ENCODE results near the gene HCN4.
"Not testable (repeated sequence)": the region's sequence is repeated elsewhere in the genome, so short reads cannot be mapped to it uniquely, and the experiment has no call there.

HCN4 gene

GRCh38 chr15:73368301-73369136, at the start of gene HCN4:
Gene HCN4, minus strand, starts transcription at chr15:73368958. Its CDS starts 688 bp downstream, at chr15:73368270.
- no peak for DNase-seq

GRCh38 chr15:73414876-73415275, 46.1 kb upstream of the HCN4 start:
- DNase-seq: no peak

GRCh38 chr15:73403171-73403570, 34.4 kb upstream of the HCN4 start:
- no peak for DNase-seq

GRCh38 chr15:73400222-73400621, 31.5 kb upstream of the HCN4 start:
- not testable (repeated sequence) for DNase-seq

- no peak for DNase-seq
Measured at GRCh38 chr15:73398861-73399260, 30.1 kb upstream of the HCN4 start.

- DNase-seq: no peak
Measured at GRCh38 chr15:73397461-73397860, 28.7 kb upstream of the HCN4 start.

- DNase-seq: no peak
Measured at GRCh38 chr15:73395671-73396070, 26.9 kb upstream of the HCN4 start.

GRCh38 chr15:73394782-73395181, 26.0 kb upstream of the HCN4 start:
- no peak for DNase-seq

- no peak for DNase-seq
Measured at GRCh38 chr15:73393336-73393735, 24.6 kb upstream of the HCN4 start.

- DNase-seq: no peak
Measured at GRCh38 chr15:73392025-73392424, 23.3 kb upstream of the HCN4 start.

GRCh38 chr15:73391128-73391872, 22.5 kb upstream of the HCN4 start:
- no peak for DNase-seq

GRCh38 chr15:73389971-73390544, 21.3 kb upstream of the HCN4 start:
- DNase-seq: no peak

GRCh38 chr15:73389539-73389938, 20.8 kb upstream of the HCN4 start:
- DNase-seq: no peak

- DNase-seq: no peak
Measured at GRCh38 chr15:73388256-73388781, 19.6 kb upstream of the HCN4 start.

GRCh38 chr15:73387507-73388255, 18.9 kb upstream of the HCN4 start:
- no peak for DNase-seq

GRCh38 chr15:73386886-73387506, 18.2 kb upstream of the HCN4 start:
- DNase-seq: no peak

GRCh38 chr15:73386238-73386637, 17.5 kb upstream of the HCN4 start:
- DNase-seq: no peak

- no peak for DNase-seq
Measured at GRCh38 chr15:73385205-73385604, 16.4 kb upstream of the HCN4 start.

- no peak for DNase-seq
Measured at GRCh38 chr15:73383310-73384189, 14.8 kb upstream of the HCN4 start.

- DNase-seq: no peak
Measured at GRCh38 chr15:73382115-73382514, 13.4 kb upstream of the HCN4 start.

- DNase-seq: no peak
Measured at GRCh38 chr15:73380661-73381060, 11.9 kb upstream of the HCN4 start.
